ENCODE data around the gene ZNF341.

ZNF341 gene

GRCh38 chr20:33702861-33703260 lies 28.9 kb upstream of the ZNF341 start:
- DNase-seq = no peak

GRCh38 chr20:33703498-33704137 lies 28.2 kb upstream of the ZNF341 start:
- no peak for DNase-seq

GRCh38 chr20:33704197-33704924 lies 27.4 kb upstream of the ZNF341 start:
- no peak for DNase-seq

GRCh38 chr20:33707668-33708067 lies 24.1 kb upstream of the ZNF341 start:
- no peak for DNase-seq

- no peak for DNase-seq
These were observed 22.4 kb upstream of the ZNF341 start for GRCh38 chr20:33709398-33709797.

GRCh38 chr20:33709905-33710541 lies 21.8 kb upstream of the ZNF341 start:
- no peak for DNase-seq

GRCh38 chr20:33710681-33711445 lies 20.9 kb upstream of the ZNF341 start:
- DNase-seq = no peak

GRCh38 chr20:33711446-33711738 lies 20.4 kb upstream of the ZNF341 start:
- no peak for DNase-seq

- no peak for DNase-seq
These were observed 17.9 kb upstream of the ZNF341 start for GRCh38 chr20:33713865-33714367.

- no peak for DNase-seq
These were observed 15.3 kb upstream of the ZNF341 start for GRCh38 chr20:33716498-33716897.

- no peak for DNase-seq
These were observed 12.4 kb upstream of the ZNF341 start for GRCh38 chr20:33719277-33719988.

- DNase-seq = peak; percentile 60
These were observed 11.6 kb upstream of the ZNF341 start, which contains the start of gene PXMP4 for GRCh38 chr20:33719989-33720709. Gene PXMP4 (minus strand): TSS chr20:33720310. CDS start chr20:33720207, 103 bp downstream.

- no peak for DNase-seq
These were observed 10.2 kb upstream of the ZNF341 start for GRCh38 chr20:33721391-33722140.

GRCh38 chr20:33724439-33725094 lies 7.2 kb upstream of the ZNF341 start:
- DNase-seq = no peak

GRCh38 chr20:33725607-33726264 lies 6.1 kb upstream of the ZNF341 start:
- no peak for DNase-seq

- no peak for DNase-seq
These were observed 4.7 kb upstream of the ZNF341 start for GRCh38 chr20:33727115-33727479.

- DNase-seq = no peak
These were observed 4.0 kb upstream of the ZNF341 start for GRCh38 chr20:33727806-33728205.

- no peak for DNase-seq
These were observed 3.3 kb upstream of the ZNF341 start for GRCh38 chr20:33728463-33728862.

- no peak for DNase-seq
These were observed 2.7 kb upstream of the ZNF341 start for GRCh38 chr20:33729101-33729500.

Measured in NK-92 treated with Interleukin-12 subunit alpha and Interleukin-12 subunit beta, amount 100 ng/mL, for 24 hours (cell line).